H1 (cell line): Measurements from ENCODE around the gene CBLL1. TPM values are rescaled to one million over a fixed set of nuclear protein-coding genes. Genes with fewer than 3 reads are reported as not detected.

Experiments
- CTCF ChIA-PET: fragments of 300-600 bp; sonication (Branson Sonifier 250); formaldehyde crosslinking; loops from one replicate; lab custom pipeline; 2021; ENCODE audit not compliant: partially characterized antibody; lab: Charles Lee
- POLR2A ChIA-PET: fragments of 300-600 bp; sonication (Branson Sonifier 250); formaldehyde crosslinking; loops from one replicate; lab custom pipeline; 2021; ENCODE audit warnings: inconsistent platforms; ENCODE audit not compliant: partially characterized antibody; lab: Charles Lee
- DNase-seq, 2 experiments: peaks; one replicate each; pipeline versions ENCODE4 v3.0.0 to v3.0.0-alpha.2; 2010 to 2022; ENCODE audit warnings: low spot score in 2 of 2, low read depth in 1 of 2, mixed read lengths in 1 of 2
- FAIRE-seq: peaks from 2 replicates; lab custom pipeline; 2011; peaks lifted over from hg19 to GRCh38; lab: Jason Lieb, UNC
- H2AFZ ChIP-seq: 2 replicates; pipeline ENCODE4 v1.8.1; 2012; ENCODE audit warnings: low read length, inconsistent platforms
- H2AK5ac ChIP-seq: 2 replicates; pipeline ENCODE4 v1.6.1; 2013; ENCODE audit warnings: low read depth, low read length
- H2BK120ac ChIP-seq: replicated peaks from 2 replicates; pipeline ENCODE3; 2013; ENCODE audit warnings: low read depth, low read length, inconsistent platforms
- H2BK12ac ChIP-seq: 2 replicates; pipeline ENCODE4 v1.6.1; 2013; ENCODE audit warnings: low read depth, low read length
- H2BK15ac ChIP-seq: 2 replicates; pipeline ENCODE4 v1.6.1; 2013; ENCODE audit warnings: low read length
- H2BK20ac ChIP-seq: 2 replicates; pipeline ENCODE4 v1.6.1; 2013; ENCODE audit warnings: low read length
- H2BK5ac ChIP-seq: 2 replicates; pipeline ENCODE4 v1.6.1; 2013; ENCODE audit warnings: low read depth, low read length
- H3K14ac ChIP-seq: 2 replicates; pipeline ENCODE4 v1.6.1; 2013; ENCODE audit warnings: inconsistent platforms; ENCODE audit not compliant: insufficient read length
- H3K18ac ChIP-seq: 2 replicates; pipeline ENCODE4 v1.6.1; 2013; ENCODE audit warnings: low read length; ENCODE audit errors: extremely low read depth
- H3K23ac ChIP-seq: 2 replicates; pipeline ENCODE4 v1.6.1; 2013; ENCODE audit warnings: inconsistent platforms; ENCODE audit not compliant: insufficient read length
- H3K23me2 ChIP-seq: 2 replicates; pipeline ENCODE4 v1.6.1; 2013; ENCODE audit warnings: low read depth, low read length
- H3K27ac ChIP-seq: 2 replicates; pipeline ENCODE4 v1.6.1; 2011; ENCODE audit warnings: low read depth, low read length, inconsistent platforms
- H3K27me3 ChIP-seq, 4 experiments: replicated peaks in 1 of 4; 1 replicate in 1 of 4; 2 replicates in 3 of 4; pipeline versions ENCODE4 v1.6.1 to v1.8.1; 2011 to 2013; ENCODE audit warnings: low read length in 3 of 4, mild to moderate bottlenecking in 3 of 4, inconsistent platforms in 2 of 4, mixed read lengths in 2 of 4, moderate library complexity in 1 of 4; ENCODE audit not compliant: control insufficient read depth in 3 of 4, insufficient read depth in 3 of 4; ENCODE audit errors: extremely low read depth in 1 of 4
- H3K36me3 ChIP-seq, 4 experiments: 2 replicates each; pipeline versions ENCODE4 v1.6.1 to v1.8.1; 2011 to 2013; ENCODE audit warnings: mild to moderate bottlenecking in 4 of 4, low read length in 3 of 4, moderate library complexity in 2 of 4, control low read depth in 1 of 4, inconsistent platforms in 1 of 4; ENCODE audit not compliant: insufficient read depth in 4 of 4, control insufficient read depth in 2 of 4
- H3K4ac ChIP-seq: replicated peaks from 2 replicates; pipeline ENCODE3; 2013; ENCODE audit warnings: low read length, low read depth, mixed read lengths, inconsistent platforms; ENCODE audit not compliant: insufficient read length
- H3K4me1 ChIP-seq, 4 experiments: replicated peaks in 1 of 4; 1 replicate in 1 of 4; 2 replicates in 3 of 4; pipeline versions ENCODE4 v1.6.1 to v1.8.1; 2011 to 2013; ENCODE audit warnings: low read length in 3 of 4, inconsistent platforms in 2 of 4, mixed read lengths in 1 of 4; ENCODE audit not compliant: insufficient read depth in 4 of 4, control insufficient read depth in 3 of 4
- H3K4me2 ChIP-seq, 2 experiments: 2 replicates each; pipeline versions ENCODE4 v1.6.1 to v1.8.1; 2011 to 2013; ENCODE audit warnings: low read depth in 2 of 2, low read length in 2 of 2, control low read depth in 1 of 2, inconsistent platforms in 1 of 2, mild to moderate bottlenecking in 1 of 2; ENCODE audit not compliant: insufficient read depth in 1 of 2
- H3K4me3 ChIP-seq, 4 experiments: fragments of 200-600, 300-600 bp in 1 of 4; sonication (generic), shearing (Covaris generic), sonication (Bioruptor Twin) in 1 of 4; 2 replicates each; pipeline versions ENCODE4 v1.5.1 to v1.8.1; 2011 to 2016; ENCODE audit warnings: low read length in 4 of 4, low read depth in 3 of 4, control low read depth in 2 of 4, inconsistent platforms in 2 of 4, mild to moderate bottlenecking in 2 of 4, mixed read lengths in 1 of 4, moderate library complexity in 1 of 4; ENCODE audit not compliant: insufficient read depth in 2 of 4; ENCODE audit errors: extremely low read depth in 1 of 4
- H3K56ac ChIP-seq: replicated peaks from 2 replicates; pipeline ENCODE3; 2013; ENCODE audit warnings: low read depth, mild to moderate bottlenecking, mixed read lengths, low read length, inconsistent platforms; ENCODE audit not compliant: insufficient read length
- H3K79me1 ChIP-seq: 2 replicates; pipeline ENCODE4 v1.6.1; 2013; ENCODE audit warnings: low read depth, low read length, control low read depth
- H3K79me2 ChIP-seq, 2 experiments: 2 replicates each; pipeline versions ENCODE4 v1.6.1 to v1.8.1; 2012 to 2013; ENCODE audit warnings: low read length in 2 of 2, mild to moderate bottlenecking in 2 of 2, inconsistent platforms in 1 of 2; ENCODE audit not compliant: insufficient read depth in 2 of 2, control insufficient read depth in 1 of 2
- H3K9ac ChIP-seq, 4 experiments: replicated peaks in 1 of 4; 1 replicate in 1 of 4; 2 replicates in 3 of 4; pipeline versions ENCODE4 v1.6.1 to v1.8.1; 2011 to 2013; ENCODE audit warnings: low read depth in 3 of 4, low read length in 3 of 4, control low read depth in 2 of 4, mild to moderate bottlenecking in 2 of 4, moderate library complexity in 2 of 4, inconsistent platforms in 1 of 4; ENCODE audit errors: extremely low read depth in 1 of 4
- H3K9me3 ChIP-seq, 2 experiments: 2 replicates each; pipeline versions ENCODE4 v1.6.1 to v1.8.1; 2012 to 2013; ENCODE audit warnings: mild to moderate bottlenecking in 2 of 2, moderate library complexity in 2 of 2, control low read depth in 1 of 2, inconsistent platforms in 1 of 2, low read depth in 1 of 2, low read length in 1 of 2, mixed read lengths in 1 of 2; ENCODE audit not compliant: insufficient read depth in 2 of 2
- H4K20me1 ChIP-seq, 2 experiments: replicated peaks in 1 of 2; 2 replicates each; pipeline versions ENCODE3 to v1.8.1; 2011 to 2013; ENCODE audit warnings: inconsistent platforms in 2 of 2, low read length in 2 of 2, mild to moderate bottlenecking in 1 of 2; ENCODE audit not compliant: insufficient read depth in 2 of 2, control insufficient read depth in 1 of 2
- H4K5ac ChIP-seq: 2 replicates; pipeline ENCODE4 v1.6.1; 2013; ENCODE audit warnings: low read length, low read depth, mixed read lengths, inconsistent platforms; ENCODE audit not compliant: insufficient read length
- H4K8ac ChIP-seq: 2 replicates; pipeline ENCODE4 v1.8.0; 2013; ENCODE audit warnings: mild to moderate bottlenecking, moderate library complexity, low read length, inconsistent platforms; ENCODE audit not compliant: insufficient read depth; ENCODE audit errors: extremely low read depth
- H4K91ac ChIP-seq: replicated peaks from 2 replicates; pipeline ENCODE3; 2013; ENCODE audit warnings: low read length, mixed read lengths, inconsistent platforms; ENCODE audit not compliant: insufficient read length
- ATF2 ChIP-seq: IDR thresholded peaks from 2 replicates; pipeline ENCODE4 v1.6.1; 2012; ENCODE audit warnings: low read length, inconsistent platforms
- CTBP2 ChIP-seq: IDR thresholded peaks from 2 replicates; pipeline ENCODE4 v1.7.0; 2011; ENCODE audit warnings: borderline replicate concordance, mild to moderate bottlenecking, moderate library complexity, mixed read lengths, low read length; ENCODE audit not compliant: insufficient read depth, insufficient read length
- GABPA ChIP-seq: IDR thresholded peaks from 2 replicates; pipeline ENCODE4 v1.6.1; 2011; ENCODE audit warnings: mild to moderate bottlenecking, low read length, moderate library complexity, borderline replicate concordance; ENCODE audit not compliant: insufficient read depth
- KDM5A ChIP-seq: fragments of 200-600 bp; IDR thresholded peaks from 2 replicates; pipeline ENCODE4 v1.7.1; 2012; ENCODE audit warnings: mild to moderate bottlenecking, low read length, inconsistent platforms, mixed read lengths
- POU5F1 ChIP-seq: IDR thresholded peaks from 2 replicates; pipeline ENCODE4 v1.6.1; 2011; ENCODE audit warnings: low read depth, mild to moderate bottlenecking, low read length, moderate library complexity
- RFX5 ChIP-seq: IDR thresholded peaks from 2 replicates; pipeline ENCODE4 v1.6.1; 2011; ENCODE audit warnings: low read depth, low read length, improper control_type of control experiment, borderline replicate concordance
- SIRT6 ChIP-seq: IDR thresholded peaks from one replicate; pipeline ENCODE4 v1.7.1; 2012; ENCODE audit warnings: low read length, inconsistent platforms
- YY1 ChIP-seq: IDR thresholded peaks from 2 replicates; pipeline ENCODE4 v1.6.1; 2011; ENCODE audit warnings: low read depth, mild to moderate bottlenecking, low read length
- WGBS, 2 experiments: shearing (Covaris generic) in 1 of 2; methylation state at CpG; one replicate each; pipeline versions ENCODE4 v1.1.6 to v1.1.7; 2013 to 2015; ENCODE audit warnings: low lambda C conversion rate in 2 of 2, mixed read lengths in 2 of 2, inconsistent platforms in 1 of 2, low coverage in 1 of 2, missing lambda C conversion rate in 1 of 2; ENCODE audit not compliant: insufficient replicate concordance in 2 of 2, insufficient coverage in 1 of 2, insufficient read length in 1 of 2; ENCODE audit errors: extremely low coverage in 1 of 2, missing lambda C conversion rate in 1 of 2; 5-methylcytosine and 5-hydroxymethylcytosine counted together
- polyA plus RNA-seq, 7 experiments: library from polyadenylated mRNA; depleted of rRNA in 3 of 7; stranded (reverse) in 5 of 7; unstranded in 2 of 7; fragments of >200 nt in 5 of 7; fragments of 200-250 nt in 2 of 7; gene quantifications; 1 replicate in 5 of 7; 2 replicates in 1 of 7; 4 replicates in 1 of 7; pipeline versions ENCODE4 v1.2.1 to v1.2.3, GENCODE V29; 2011 to 2013; ENCODE audit warnings: missing spikeins in 2 of 7, mixed read lengths in 2 of 7
- total RNA-seq: library from RNA; stranded (reverse); fragmentation: NEBNext Ultra II Directional; extraction: Animal tissue kit (Norgen Biotek cat#: 25700); gene quantifications from 2 replicates; pipeline ENCODE4 v1.2.1, GENCODE V29; 2021

The CBLL1 gene
- total and polyA plus RNA-seq, 2 of the 8 experiments (the other 6 are each of a cell fraction or from before 2014, with no cell fraction given): 27.0 to 34.0 TPM

GRCh38 chr7:107703872-107704271, 40.1 kb upstream of the CBLL1 start:
- Histone ChIP-seq H2BK5ac (no peak overlapping the region), H3K79me1 (no peaks in the 10 kb centered on the region), H3K4me1 (no peaks in the 10 kb centered on the region), H3K4ac (no peak overlapping the region), H3K56ac (no peak overlapping the region), H4K91ac (no peak overlapping the region), H2AFZ (no peak overlapping the region), H3K79me2 (no peaks in the 10 kb centered on the region), H2BK20ac (no peak overlapping the region), H2BK15ac (no peak overlapping the region), H3K4me2 (no peak overlapping the region), H2BK12ac (no peak overlapping the region), H3K14ac (no peak overlapping the region), H3K23me2 (no peaks in the 10 kb centered on the region), H4K8ac (no peak overlapping the region), H4K5ac (no peak overlapping the region), H4K20me1 (no peaks in the 10 kb centered on the region), H3K9ac (no peak overlapping the region), H2BK120ac (no peak overlapping the region), H3K23ac (no peak overlapping the region), H3K36me3 (no peaks in the 10 kb centered on the region), H3K27ac (no peak overlapping the region), H3K9me3 (no peaks in the 10 kb centered on the region), H3K27me3 (no peaks in the 10 kb centered on the region), H3K4me3 (no peak overlapping the region), H2AK5ac (no peak overlapping the region), H3K18ac (no peak overlapping the region)
- POLR2A ChIA-PET: no interaction called here
- DNase-seq (no peak), FAIRE-seq (no peak)
- TF ChIP-seq POU5F1 (no peak), ATF2 (no peak), GABPA (no peak), SIRT6 (no peak), YY1 (no peak), KDM5A (no peak), CTBP2 (no peak), RFX5 (no peak)
- WGBS, 2 experiments: 91% methylated on average over 3 of the region's 3 CpGs; no CpG with 5 or more reads in 1 of the 2 experiments
- CTCF ChIA-PET: interaction anchor here (3.1 kb wide), 1 partner anchor 16 kb away, joined by 8 read pairs; no protein-coding TSS in a partner anchor
